Measurements from ENCODE around the gene ZNF860.

Gene ZNF860

GRCh38 chr3:31996195-31996594 is 14.6 kb downstream of the ZNF860 start:
- H3K4me3 ChIP-seq (ENCODE audit: low read depth, low read length) = no peak overlapping the region
- no peak for DNase-seq (ENCODE audit: low read depth)
- TF ChIP-seq MAX (IDR thresholded peaks at IDR 0.05; ENCODE audit: low read depth, low read length) = no peak
- TF ChIP-seq MYC (IDR thresholded peaks at IDR 0.05; ENCODE audit: low read depth, low read length) = no peak

DNA sequence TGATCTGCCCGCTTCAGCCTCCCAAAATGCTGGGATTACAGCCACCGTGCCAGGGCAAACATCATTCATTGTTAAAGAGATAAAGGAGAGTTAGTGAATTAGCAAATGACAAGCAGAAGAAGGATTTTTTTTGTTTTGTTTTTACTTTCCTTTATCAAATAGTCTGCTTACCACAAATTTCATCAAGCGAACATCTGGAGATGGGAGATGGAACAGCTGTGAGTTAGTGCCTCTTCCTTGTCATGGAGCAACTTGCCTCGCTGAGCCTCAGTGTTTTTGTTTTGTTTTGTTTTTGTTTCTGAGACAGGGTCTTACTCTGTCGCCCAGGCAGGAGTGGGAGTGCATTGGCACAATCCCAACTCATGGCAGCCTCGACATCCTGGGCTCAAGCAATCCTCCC is 15.9 kb downstream of the ZNF860 start:
- DNase-seq (ENCODE audit: low read depth) = no peak
- TF ChIP-seq POLR2A (IDR thresholded peaks at IDR 0.05; ENCODE audit: extremely low read depth, insufficient read length) (no peak), CTCF (IDR thresholded peaks at IDR 0.05; ENCODE audit: low read depth, low read length) (no peak), MYC (IDR thresholded peaks at IDR 0.05; ENCODE audit: low read depth, low read length) (no peak), MAX (IDR thresholded peaks at IDR 0.05; ENCODE audit: low read depth, low read length) (no peak)
- H3K4me3 ChIP-seq (ENCODE audit: low read depth, low read length) = no peak overlapping the region

DNA sequence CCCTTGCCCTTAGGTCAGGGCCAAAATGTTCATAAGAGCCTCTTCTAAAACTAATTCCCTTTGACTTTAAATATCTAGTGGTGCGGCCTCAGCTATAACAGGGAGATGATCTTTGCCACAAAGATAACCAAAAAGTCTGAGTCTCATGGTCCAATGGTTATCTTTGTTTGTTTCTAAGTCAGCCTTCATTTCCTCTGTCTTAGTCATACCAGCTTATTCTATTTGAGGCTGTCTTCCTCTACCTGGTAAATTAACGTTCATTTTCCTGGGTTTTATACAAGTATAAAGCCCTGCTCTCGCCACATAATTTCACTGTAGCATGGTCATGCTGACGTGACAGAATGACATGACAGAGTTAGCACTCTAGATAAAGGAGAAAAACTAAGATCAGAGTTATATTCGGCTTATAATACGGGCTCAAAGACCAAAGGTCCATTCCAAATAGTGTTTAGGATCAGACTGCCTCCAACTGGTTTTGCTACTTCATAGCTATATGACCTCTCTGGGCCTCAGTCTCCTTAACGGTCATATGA is 18.4 kb downstream of the ZNF860 start:
- no peak overlapping the region for H3K4me3 ChIP-seq (ENCODE audit: low read depth, low read length)
- DNase-seq (ENCODE audit: low read depth) = no peak
- TF ChIP-seq MYC (IDR thresholded peaks at IDR 0.05; ENCODE audit: low read depth, low read length) (no peak), CTCF (IDR thresholded peaks at IDR 0.05; ENCODE audit: low read depth, low read length) (no peak), MAX (IDR thresholded peaks at IDR 0.05; ENCODE audit: low read depth, low read length) (no peak), POLR2A (IDR thresholded peaks at IDR 0.05; ENCODE audit: extremely low read depth, insufficient read length) (no peak)

- TF ChIP-seq MYC (IDR thresholded peaks at IDR 0.05; ENCODE audit: low read depth, low read length) = no peak
- no peak for TF ChIP-seq MAX (IDR thresholded peaks at IDR 0.05; ENCODE audit: low read depth, low read length)
- TF ChIP-seq CTCF (IDR thresholded peaks at IDR 0.05; ENCODE audit: low read depth, low read length) = no peak
- no peak for TF ChIP-seq POLR2A (IDR thresholded peaks at IDR 0.05; ENCODE audit: extremely low read depth, insufficient read length)
- H3K4me3 ChIP-seq (ENCODE audit: low read depth, low read length) = no peak overlapping the region
- DNase-seq (ENCODE audit: low read depth) = no peak
Measured at GRCh38 chr3:32000877-32001276, 19.3 kb downstream of the ZNF860 start.

GRCh38 chr3:32002561-32003368 is 21.2 kb downstream of the ZNF860 start:
- DNase-seq (ENCODE audit: low read depth) = no peak
- H3K4me3 ChIP-seq (ENCODE audit: low read depth, low read length) = no peak overlapping the region
- TF ChIP-seq POLR2A (IDR thresholded peaks at IDR 0.05; ENCODE audit: extremely low read depth, insufficient read length) (no peak), MAX (IDR thresholded peaks at IDR 0.05; ENCODE audit: low read depth, low read length) (no peak)

- no peak overlapping the region for H3K4me3 ChIP-seq (ENCODE audit: low read depth, low read length)
- TF ChIP-seq MAX (IDR thresholded peaks at IDR 0.05; ENCODE audit: low read depth, low read length) (no peak), MYC (IDR thresholded peaks at IDR 0.05; ENCODE audit: low read depth, low read length) (no peak), CTCF (IDR thresholded peaks at IDR 0.05; ENCODE audit: low read depth, low read length) (no peak), POLR2A (IDR thresholded peaks at IDR 0.05; ENCODE audit: extremely low read depth, insufficient read length) (no peak)
- no peak for DNase-seq (ENCODE audit: low read depth)
Measured at GRCh38 chr3:32003380-32003779, 21.8 kb downstream of the ZNF860 start.
